H9 (cell line): ENCODE results near the gene PCNX2. TPM values are rescaled to one million over a fixed set of nuclear protein-coding genes. Genes with fewer than 3 reads are reported as not detected.

Experiments
- DNase-seq: peaks from one replicate; pipeline ENCODE4 v3.0.0-alpha.2; 2017
- H2AFZ ChIP-seq: one replicate; pipeline ENCODE4 v1.6.1; 2013; ENCODE audit warnings: mild to moderate bottlenecking, low read length, control low read depth, moderate library complexity
- H2AK5ac ChIP-seq: 2 replicates; pipeline ENCODE4 v1.6.1; 2013; ENCODE audit warnings: low read length, control low read depth, mixed read lengths; ENCODE audit not compliant: insufficient read length
- H2BK120ac ChIP-seq: one replicate; pipeline ENCODE4 v1.6.1; 2013; ENCODE audit warnings: low read depth, mild to moderate bottlenecking, low read length, control low read depth, inconsistent platforms; ENCODE audit not compliant: poor library complexity, severe bottlenecking
- H2BK12ac ChIP-seq: 2 replicates; pipeline ENCODE4 v1.6.1; 2013; ENCODE audit warnings: low read length, control low read depth, mixed read lengths, low read depth; ENCODE audit not compliant: insufficient read length
- H2BK15ac ChIP-seq: 2 replicates; pipeline ENCODE4 v1.6.1; 2013; ENCODE audit warnings: low read depth, low read length, control low read depth
- H2BK20ac ChIP-seq: one replicate; pipeline ENCODE4 v1.6.1; 2013; ENCODE audit warnings: low read depth, mild to moderate bottlenecking, low read length, control low read depth, inconsistent platforms; ENCODE audit not compliant: poor library complexity, severe bottlenecking
- H2BK5ac ChIP-seq: 2 replicates; pipeline ENCODE4 v1.6.1; 2013; ENCODE audit warnings: low read length, control low read depth, mixed read lengths; ENCODE audit not compliant: insufficient read length
- H3K14ac ChIP-seq: 2 replicates; pipeline ENCODE4 v1.6.1; 2013; ENCODE audit warnings: low read length, control low read depth; ENCODE audit not compliant: insufficient read depth
- H3K18ac ChIP-seq: 2 replicates; pipeline ENCODE4 v1.6.1; 2013; ENCODE audit warnings: low read depth, mild to moderate bottlenecking, mixed read lengths, low read length, control low read depth; ENCODE audit not compliant: insufficient read length
- H3K23ac ChIP-seq: 2 replicates; pipeline ENCODE4 v1.6.1; 2013; ENCODE audit warnings: low read length, control low read depth, mixed read lengths, low read depth; ENCODE audit not compliant: insufficient read length
- H3K23me2 ChIP-seq: 2 replicates; pipeline ENCODE4 v1.6.1; 2013; ENCODE audit warnings: low read depth, mild to moderate bottlenecking, mixed read lengths, low read length, control low read depth; ENCODE audit not compliant: insufficient read length, poor library complexity, severe bottlenecking
- H3K27ac ChIP-seq: 2 replicates; pipeline ENCODE4 v1.5.1; 2013; ENCODE audit warnings: low read length, control low read depth, mixed read lengths, low read depth; ENCODE audit not compliant: insufficient read length
- H3K27me3 ChIP-seq: 2 replicates; pipeline ENCODE4 v1.6.1; 2013; ENCODE audit warnings: low read length, control low read depth, inconsistent platforms; ENCODE audit not compliant: insufficient read depth
- H3K4ac ChIP-seq: 2 replicates; pipeline ENCODE4 v1.6.1; 2013; ENCODE audit warnings: low read depth, mild to moderate bottlenecking, control low read depth, inconsistent platforms, low read length, moderate library complexity
- H3K4me1 ChIP-seq: 2 replicates; pipeline ENCODE4 v1.6.1; 2013; ENCODE audit warnings: low read length, control low read depth, inconsistent platforms; ENCODE audit not compliant: insufficient read depth
- H3K4me2 ChIP-seq: 2 replicates; pipeline ENCODE4 v1.6.1; 2013; ENCODE audit warnings: low read length, control low read depth, mixed read lengths; ENCODE audit not compliant: insufficient read length, insufficient read depth
- H3K56ac ChIP-seq: 2 replicates; pipeline ENCODE4 v1.6.1; 2013; ENCODE audit warnings: low read depth, mild to moderate bottlenecking, mixed read lengths, low read length, control low read depth; ENCODE audit not compliant: insufficient read length
- H3K79me1 ChIP-seq: 2 replicates; pipeline ENCODE4 v1.6.1; 2013; ENCODE audit warnings: low read depth, mild to moderate bottlenecking, moderate library complexity, low read length, control low read depth, inconsistent platforms; ENCODE audit not compliant: insufficient read depth, poor library complexity, severe bottlenecking
- H3K79me2 ChIP-seq: 2 replicates; pipeline ENCODE4 v1.6.1; 2013; ENCODE audit warnings: low read length, control low read depth, inconsistent platforms; ENCODE audit not compliant: insufficient read depth
- H3K9ac ChIP-seq: 2 replicates; pipeline ENCODE4 v1.6.1; 2013; ENCODE audit warnings: low read length, control low read depth, mixed read lengths; ENCODE audit not compliant: insufficient read length; ENCODE audit errors: extremely low read depth
- H3K9me3 ChIP-seq: one replicate; pipeline ENCODE4 v1.6.1; 2013; ENCODE audit warnings: low read depth, low read length, inconsistent platforms; ENCODE audit not compliant: control insufficient read depth
- H3T11ph ChIP-seq: one replicate; pipeline ENCODE4 v1.6.1; 2013; ENCODE audit warnings: mild to moderate bottlenecking, low read length, control low read depth, inconsistent platforms
- H4K20me1 ChIP-seq: one replicate; pipeline ENCODE4 v1.6.1; 2013; ENCODE audit not compliant: control insufficient read depth, insufficient read length, insufficient read depth
- H4K5ac ChIP-seq: 2 replicates; pipeline ENCODE4 v1.6.1; 2013; ENCODE audit warnings: low read depth, mild to moderate bottlenecking, mixed read lengths, low read length, control low read depth; ENCODE audit not compliant: insufficient read length
- H4K8ac ChIP-seq: replicated peaks from 2 replicates; pipeline ENCODE4 v1.6.1; 2013; ENCODE audit warnings: low read length, control low read depth, mixed read lengths, low read depth; ENCODE audit not compliant: insufficient read length
- H4K91ac ChIP-seq: 2 replicates; pipeline ENCODE4 v1.6.1; 2013; ENCODE audit warnings: low read depth, mild to moderate bottlenecking, moderate library complexity, mixed read lengths, low read length, control low read depth; ENCODE audit not compliant: insufficient read length
- H3K27ac Mint-ChIP-seq, 3 experiments: 2 replicates in 2 of 3; 3 replicates in 1 of 3; pipeline ENCODE4 v1.8.0; 2020 to 2021; ENCODE audit warnings: mixed read lengths in 3 of 3, mild to moderate bottlenecking in 1 of 3, moderate library complexity in 1 of 3
- H3K27me3 Mint-ChIP-seq: 2 replicates; pipeline ENCODE4 v1.8.0; 2021; ENCODE audit warnings: low read depth, mild to moderate bottlenecking, moderate library complexity, mixed read lengths
- H3K36me3 Mint-ChIP-seq, 3 experiments: 2 replicates in 2 of 3; 3 replicates in 1 of 3; pipeline ENCODE4 v1.8.0; 2020 to 2021; ENCODE audit warnings: low read depth in 3 of 3, mixed read lengths in 3 of 3; ENCODE audit not compliant: insufficient read depth in 1 of 3
- H3K4me1 Mint-ChIP-seq, 2 experiments: 2 replicates each; pipeline ENCODE4 v1.8.0; 2020; ENCODE audit warnings: mixed read lengths in 2 of 2
- H3K4me3 Mint-ChIP-seq, 2 experiments: 2 replicates in 1 of 2; 3 replicates in 1 of 2; pipeline ENCODE4 v1.8.0; 2020 to 2021; ENCODE audit warnings: mild to moderate bottlenecking in 2 of 2, mixed read lengths in 2 of 2, moderate library complexity in 1 of 2
- H3K9me3 Mint-ChIP-seq, 2 experiments: 2 replicates in 1 of 2; 3 replicates in 1 of 2; pipeline ENCODE4 v1.8.0; 2020; ENCODE audit warnings: mild to moderate bottlenecking in 2 of 2, mixed read lengths in 2 of 2, moderate library complexity in 1 of 2
- WGBS: extraction: QIAGEN DNeasy Blood & Tissue Kit; methylation state at CpG from one replicate; pipeline ENCODE4 v1.1.7; 2013; ENCODE audit warnings: missing lambda C conversion rate, low lambda C conversion rate, mixed read lengths; ENCODE audit not compliant: insufficient read length; ENCODE audit errors: extremely low coverage; 5-methylcytosine and 5-hydroxymethylcytosine counted together
- total RNA-seq: library from RNA; stranded (reverse); gene quantifications from 2 replicates; pipeline ENCODE4 v1.2.1, GENCODE V29; 2021
- TF ChIP-seq, protein P1 (sequence below): fragments of 200-600 bp; sonication (generic); conservative IDR thresholded peaks from 3 replicates; pipeline ENCODE4 v1.8.0; 2021; ENCODE audit warnings: antibody characterized with exemption, mild to moderate bottlenecking

Gene PCNX2
- total RNA-seq, 1 experiment from 2014 or later: 45.1 TPM

GRCh38 chr1:233268389-233269022 lies 27.0 kb downstream of the PCNX2 start:
- H2AK5ac ChIP-seq: no peak overlapping the region
- H2BK15ac ChIP-seq: no peak overlapping the region
- H3K4me3 Mint-ChIP-seq: no peak overlapping the region
- H2BK120ac ChIP-seq: no peak overlapping the region
- H3K14ac ChIP-seq: no peak overlapping the region
- no peak overlapping the region for H2BK20ac ChIP-seq
- no peaks in the 10 kb centered on the region for H3K9me3 Mint-ChIP-seq
- peaks cover 15 to 44% (median 17%) of the 10 kb centered on the region in 3 experiments; a peak in 6 of 7 replicates for H3K36me3 Mint-ChIP-seq
- H3K27ac Mint-ChIP-seq: no peak overlapping the region
- no peaks in the 10 kb centered on the region for H3K23me2 ChIP-seq
- no peak overlapping the region for H3K27ac ChIP-seq
- H2BK12ac ChIP-seq: no peak overlapping the region
- H3K79me2 ChIP-seq: peaks cover 16% of the 10 kb centered on the region; the same call in 1 of the 2 replicates
- H3T11ph ChIP-seq: no peak overlapping the region
- no peak overlapping the region for H3K18ac ChIP-seq
- TF ChIP-seq, protein P1, sequence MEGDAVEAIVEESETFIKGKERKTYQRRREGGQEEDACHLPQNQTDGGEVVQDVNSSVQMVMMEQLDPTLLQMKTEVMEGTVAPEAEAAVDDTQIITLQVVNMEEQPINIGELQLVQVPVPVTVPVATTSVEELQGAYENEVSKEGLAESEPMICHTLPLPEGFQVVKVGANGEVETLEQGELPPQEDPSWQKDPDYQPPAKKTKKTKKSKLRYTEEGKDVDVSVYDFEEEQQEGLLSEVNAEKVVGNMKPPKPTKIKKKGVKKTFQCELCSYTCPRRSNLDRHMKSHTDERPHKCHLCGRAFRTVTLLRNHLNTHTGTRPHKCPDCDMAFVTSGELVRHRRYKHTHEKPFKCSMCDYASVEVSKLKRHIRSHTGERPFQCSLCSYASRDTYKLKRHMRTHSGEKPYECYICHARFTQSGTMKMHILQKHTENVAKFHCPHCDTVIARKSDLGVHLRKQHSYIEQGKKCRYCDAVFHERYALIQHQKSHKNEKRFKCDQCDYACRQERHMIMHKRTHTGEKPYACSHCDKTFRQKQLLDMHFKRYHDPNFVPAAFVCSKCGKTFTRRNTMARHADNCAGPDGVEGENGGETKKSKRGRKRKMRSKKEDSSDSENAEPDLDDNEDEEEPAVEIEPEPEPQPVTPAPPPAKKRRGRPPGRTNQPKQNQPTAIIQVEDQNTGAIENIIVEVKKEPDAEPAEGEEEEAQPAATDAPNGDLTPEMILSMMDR: no peak
- H3K79me1 ChIP-seq: peaks cover 13% of the 10 kb centered on the region
- H3K27me3 ChIP-seq: no peaks in the 10 kb centered on the region
- H2BK5ac ChIP-seq: no peak overlapping the region
- no peak overlapping the region for H3K4ac ChIP-seq
- H3K27me3 Mint-ChIP-seq: no peaks in the 10 kb centered on the region
- no peak overlapping the region for H3K23ac ChIP-seq
- no peak overlapping the region for H3K4me2 ChIP-seq
- no peak overlapping the region for H3K9ac ChIP-seq
- no peak overlapping the region for H3K56ac ChIP-seq
- no peaks in the 10 kb centered on the region for H3K9me3 ChIP-seq
- no peak for DNase-seq
- H4K91ac ChIP-seq: no peak overlapping the region
- no CpG with 5 or more reads among the region's 3 CpGs for WGBS
- H3K4me1 ChIP-seq: no peaks in the 10 kb centered on the region; the same call in 1 of the 2 replicates
- H3K4me1 Mint-ChIP-seq: peaks cover 0 to 5% of the 10 kb centered on the region in 2 experiments; a peak in 1 of 4 replicates
- H4K8ac ChIP-seq: no peak overlapping the region
- no peak overlapping the region for H4K5ac ChIP-seq
- H4K20me1 ChIP-seq: no peaks in the 10 kb centered on the region
- no peak overlapping the region for H2AFZ ChIP-seq
